Caco-2 (cell line): ENCODE results near the gene OR1B1. TPM values are rescaled to one million over a fixed set of nuclear protein-coding genes. Genes with fewer than 3 reads are reported as not detected.

Experiments
- BruUV-seq: library from RNA; stranded (reverse); fragments of 400-500 nt; replicated peaks from 2 replicates; lab custom pipeline; 2021; lab: Mats Ljungman, UMichigan
- CTCF ChIA-PET: fragments of 300-600 bp; sonication (Branson Sonifier 250); formaldehyde crosslinking; loops from one replicate; lab custom pipeline; 2022; ENCODE audit warnings: antibody characterized with exemption; lab: Charles Lee
- POLR2A ChIA-PET: fragments of 300-600 bp; sonication (Branson Sonifier 250); formaldehyde crosslinking; loops from one replicate; lab custom pipeline; 2022; ENCODE audit warnings: antibody characterized with exemption; lab: Charles Lee
- DNase-seq, 2 experiments: peaks; one replicate each; pipeline versions ENCODE4 v3.0.0 to v3.0.0-alpha.2; 2020 to 2022
- H3K27me3 ChIP-seq: replicated peaks from 2 replicates; pipeline ENCODE4 v1.6.0; 2011; ENCODE audit warnings: low read length; ENCODE audit not compliant: control insufficient read depth, insufficient read depth
- H3K36me3 ChIP-seq: 2 replicates; pipeline ENCODE4 v1.5.1; 2011; ENCODE audit warnings: low read length; ENCODE audit not compliant: control insufficient read depth, insufficient read depth
- H3K4me1 ChIP-seq: fragments of 250-450 bp; sonication (Bioruptor Pico); 2 replicates; pipeline ENCODE4 v1.5.1; 2020; ENCODE audit warnings: mild to moderate bottlenecking
- H3K4me3 ChIP-seq: 2 replicates; pipeline ENCODE4 v1.5.1; 2011; ENCODE audit warnings: low read depth, mild to moderate bottlenecking, control low read depth, low read length
- H3K9me3 ChIP-seq: fragments of 250-450 bp; sonication (Bioruptor Pico); 2 replicates; pipeline ENCODE4 v1.5.1; 2020; ENCODE audit warnings: mild to moderate bottlenecking, moderate library complexity
- H3K27ac Mint-ChIP-seq: one replicate; pipeline ENCODE4 v1.8.0; 2022; ENCODE audit warnings: mixed read lengths; ENCODE audit not compliant: unreplicated experiment
- H3K27me3 Mint-ChIP-seq: one replicate; pipeline ENCODE4 v1.8.0; 2022; ENCODE audit warnings: mixed read lengths; ENCODE audit not compliant: insufficient read depth, unreplicated experiment
- H3K36me3 Mint-ChIP-seq: one replicate; pipeline ENCODE4 v1.8.0; 2022; ENCODE audit warnings: mild to moderate bottlenecking, mixed read lengths; ENCODE audit not compliant: insufficient read depth, unreplicated experiment
- H3K4me1 Mint-ChIP-seq: one replicate; pipeline ENCODE4 v1.8.0; 2022; ENCODE audit warnings: low read depth, mixed read lengths; ENCODE audit not compliant: unreplicated experiment
- H3K4me3 Mint-ChIP-seq: one replicate; pipeline ENCODE4 v1.8.0; 2022; ENCODE audit warnings: mild to moderate bottlenecking, moderate library complexity, mixed read lengths; ENCODE audit not compliant: unreplicated experiment
- H3K9me3 Mint-ChIP-seq: one replicate; pipeline ENCODE4 v1.8.0; 2022; ENCODE audit warnings: mixed read lengths; ENCODE audit not compliant: unreplicated experiment
- CTCF ChIP-seq, 2 experiments: fragments of 200-600 bp in 1 of 2; IDR thresholded peaks; 1 replicate in 1 of 2; 2 replicates in 1 of 2; pipeline versions ENCODE4 v1.5.1 to v1.8.0; 2011 to 2022; ENCODE audit warnings: antibody characterized with exemption in 1 of 2, control low read depth in 1 of 2, inconsistent platforms in 1 of 2, low read depth in 1 of 2, low read length in 1 of 2, mild to moderate bottlenecking in 1 of 2, moderate library complexity in 1 of 2; ENCODE audit not compliant: insufficient read depth in 1 of 2, severe bottlenecking in 1 of 2, unreplicated experiment in 1 of 2
- intact Hi-C: fragments of 100-400 bp; cut with micrococcal nuclease; formaldehyde crosslinking; loops from one replicate; pipeline ENCODE4 v1.10.0; 2022; ENCODE audit not compliant: unreplicated experiment
- total RNA-seq: library from RNA; stranded (reverse); gene quantifications from 2 replicates; pipeline ENCODE4 v1.2.3, GENCODE V29; 2022

The OR1B1 gene
- total RNA-seq, 1 experiment from 2014 or later: not detected

- H3K4me3 ChIP-seq: no peak overlapping the region
- CTCF ChIA-PET: no interaction called here
- no peaks in the 10 kb centered on the region for H3K4me1 ChIP-seq
- no peak overlapping the region for H3K27ac Mint-ChIP-seq
- H3K36me3 ChIP-seq: no peaks in the 10 kb centered on the region
- BruUV-seq: no TSS peak
- H3K36me3 Mint-ChIP-seq: peaks cover 4% of the 10 kb centered on the region
- no peaks in the 10 kb centered on the region for H3K9me3 ChIP-seq
- no peaks in the 10 kb centered on the region for H3K4me1 Mint-ChIP-seq
- TF ChIP-seq CTCF (IDR thresholded peaks at IDR 0.05; ENCODE audit: insufficient read depth in 1 of 2, low read depth in 1 of 2, low read length in 1 of 2, severe bottlenecking in 1 of 2, unreplicated experiment in 1 of 2): no peak
- peak; percentile 26 to 36 for DNase-seq
- POLR2A ChIA-PET: no interaction called here
- H3K27me3 Mint-ChIP-seq: peaks cover 15% of the 10 kb centered on the region
- no peak overlapping the region for H3K4me3 Mint-ChIP-seq
- intact Hi-C loops: no loop called here
- no peaks in the 10 kb centered on the region for H3K9me3 Mint-ChIP-seq
- no peaks in the 10 kb centered on the region for H3K27me3 ChIP-seq
These were observed 15.2 kb downstream of the OR1B1 start for GRCh38 chr9:122642226-122642625.

GRCh38 chr9:122619996-122620395 is 37.4 kb downstream of the OR1B1 start:
- Mint-ChIP-seq H3K36me3 (no peaks in the 10 kb centered on the region), H3K27me3 (peaks cover 14% of the 10 kb centered on the region), H3K9me3 (no peaks in the 10 kb centered on the region), H3K4me1 (no peaks in the 10 kb centered on the region), H3K4me3 (no peak overlapping the region), H3K27ac (no peak overlapping the region)
- DNase-seq: no peak
- Histone ChIP-seq H3K9me3 (no peaks in the 10 kb centered on the region), H3K36me3 (no peaks in the 10 kb centered on the region), H3K27me3 (no peaks in the 10 kb centered on the region), H3K4me3 (no peak overlapping the region), H3K4me1 (no peaks in the 10 kb centered on the region)
- POLR2A ChIA-PET: no interaction called here
- CTCF ChIA-PET: no interaction called here
- no peak for TF ChIP-seq CTCF (IDR thresholded peaks at IDR 0.05; ENCODE audit: insufficient read depth in 1 of 2, low read depth in 1 of 2, low read length in 1 of 2, severe bottlenecking in 1 of 2, unreplicated experiment in 1 of 2)
- intact Hi-C loops: no loop called here
- no TSS peak for BruUV-seq

- no peak for TF ChIP-seq CTCF (IDR thresholded peaks at IDR 0.05; ENCODE audit: insufficient read depth in 1 of 2, low read depth in 1 of 2, low read length in 1 of 2, severe bottlenecking in 1 of 2, unreplicated experiment in 1 of 2)
- H3K27ac Mint-ChIP-seq: no peak within 1 kb of the TSS
- H3K9me3 Mint-ChIP-seq: no peaks in the 10 kb centered on the region
- H3K4me3 Mint-ChIP-seq: no peak within 1 kb of the TSS
- BruUV-seq: no TSS peak
- Histone ChIP-seq H3K4me1 (no peaks in the 10 kb centered on the region), H3K4me3 (no peak within 1 kb of the TSS), H3K27me3 (no peaks in the 10 kb centered on the region), H3K36me3 (no peaks in the 10 kb centered on the region), H3K9me3 (no peaks in the 10 kb centered on the region)
- DNase-seq: no peak
- POLR2A ChIA-PET: no interaction called here
- CTCF ChIA-PET: no interaction called here
- intact Hi-C loops: no loop called here
- H3K4me1 Mint-ChIP-seq: no peaks in the 10 kb centered on the region
- H3K36me3 Mint-ChIP-seq: no peaks in the 10 kb centered on the region
- H3K27me3 Mint-ChIP-seq: peaks cover 12% of the 10 kb centered on the region
These were observed 43.1 kb downstream of the OR1B1 start, which contains the start of gene OR1Q1 for GRCh38 chr9:122614362-122614761. TSS of gene OR1Q1 (plus strand) at chr9:122614738. CDS start at chr9:122614738, 0 bp downstream.
